Skeletal muscle satellite cell (primary cell): ENCODE data around the gene CEP95. TPM values are rescaled to one million over a fixed set of nuclear protein-coding genes. Genes with fewer than 3 reads are reported as not detected.
"Not testable (repeated sequence)": the region's sequence is repeated elsewhere in the genome, so short reads cannot be mapped to it uniquely, and the experiment has no call there.

ENCODE experiments used
- H3K27me3 ChIP-seq: 2 replicates; pipeline ENCODE4 v1.7.0; 2013; ENCODE audit warnings: low read length; ENCODE audit not compliant: control insufficient read depth, insufficient read depth
- H3K36me3 ChIP-seq: 2 replicates; pipeline ENCODE4 v1.7.0; 2013; ENCODE audit warnings: mild to moderate bottlenecking, control low read depth, low read length; ENCODE audit not compliant: insufficient read depth
- H3K4me1 ChIP-seq: 2 replicates; pipeline ENCODE4 v1.7.0; 2013; ENCODE audit warnings: low read length; ENCODE audit not compliant: control insufficient read depth, insufficient read depth
- H3K4me2 ChIP-seq: 2 replicates; pipeline ENCODE4 v1.7.0; 2013; ENCODE audit warnings: mild to moderate bottlenecking, low read length
- H3K4me3 ChIP-seq: 2 replicates; pipeline ENCODE4 v1.7.0; 2013; ENCODE audit warnings: low read length
- H3K9ac ChIP-seq: 2 replicates; pipeline ENCODE4 v1.7.0; 2013; ENCODE audit warnings: mild to moderate bottlenecking, low read depth, low read length, moderate library complexity
- H3K9me3 ChIP-seq: replicated peaks from 2 replicates; pipeline ENCODE4 v1.7.0; 2013; ENCODE audit warnings: mild to moderate bottlenecking, control low read depth, low read length
- small RNA-seq: library from RNA; depleted of rRNA; stranded (forward); fragments of <200 nt; gene quantifications from one replicate; pipeline ENCODE3, GENCODE V24; 2012

CEP95 gene

DNA sequence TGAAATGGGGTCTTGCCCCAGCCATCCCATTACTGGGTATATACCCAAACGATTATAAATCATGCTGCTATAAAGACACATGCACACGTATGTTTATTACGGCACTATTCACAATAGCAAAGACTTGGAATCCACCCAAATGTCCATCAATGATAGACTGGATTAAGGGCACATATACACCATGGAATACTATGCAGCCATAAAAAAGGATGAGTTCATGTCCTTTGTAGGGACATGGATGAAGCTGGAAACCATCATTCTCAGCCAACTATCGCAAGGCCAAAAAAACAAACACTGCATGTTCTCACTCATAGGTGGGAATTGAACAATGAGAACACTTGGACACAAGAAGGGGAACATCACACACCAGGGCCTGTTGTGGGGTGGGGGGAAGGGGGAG, 70.2 kb downstream of the CEP95 start:
- H3K4me3 ChIP-seq, H3K9me3 ChIP-seq, H3K27me3 ChIP-seq, H3K4me2 ChIP-seq, H3K9ac ChIP-seq: not testable (repeated sequence)
- H3K36me3 ChIP-seq, result peaks cover 72% of the 10 kb centered on the region
- H3K4me1 ChIP-seq, result peaks cover 25% of the 10 kb centered on the region

DNA sequence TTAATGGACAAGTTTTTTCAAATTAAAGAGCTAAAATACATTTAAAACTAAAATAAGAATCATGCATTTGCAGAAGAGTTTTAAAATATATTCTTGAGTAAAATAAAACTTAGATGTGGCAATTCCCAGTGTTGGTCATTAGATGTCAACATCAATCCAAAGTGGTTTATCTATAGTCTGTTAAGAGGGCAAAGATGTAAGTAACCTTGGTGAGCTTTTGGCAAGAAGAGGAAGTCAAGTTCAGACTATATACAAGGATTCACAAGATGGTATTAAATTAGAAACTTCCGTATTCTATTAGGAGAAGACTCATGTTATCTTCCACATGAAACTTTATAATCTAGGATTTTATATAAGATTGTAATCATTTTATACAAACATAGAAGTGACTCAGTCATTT, 73.1 kb downstream of the CEP95 start:
- peaks cover 77% of the 10 kb centered on the region for H3K36me3 ChIP-seq
- peaks cover 9% of the 10 kb centered on the region for H3K4me1 ChIP-seq
- H3K9me3 ChIP-seq, result no peaks in the 10 kb centered on the region
- H3K4me2 ChIP-seq, result no peak overlapping the region
- H3K27me3 ChIP-seq, result no peaks in the 10 kb centered on the region
- no peak overlapping the region for H3K9ac ChIP-seq
- no peak overlapping the region for H3K4me3 ChIP-seq

GRCh38 chr17:64580384-64581315, 73.9 kb downstream of the CEP95 start:
- no peaks in the 10 kb centered on the region for H3K9me3 ChIP-seq
- no peak overlapping the region for H3K4me3 ChIP-seq
- peaks cover 9% of the 10 kb centered on the region for H3K4me1 ChIP-seq
- peaks cover 79% of the 10 kb centered on the region for H3K36me3 ChIP-seq
- H3K4me2 ChIP-seq, result no peak overlapping the region
- no peak overlapping the region for H3K9ac ChIP-seq
- H3K27me3 ChIP-seq, result no peaks in the 10 kb centered on the region

DNA sequence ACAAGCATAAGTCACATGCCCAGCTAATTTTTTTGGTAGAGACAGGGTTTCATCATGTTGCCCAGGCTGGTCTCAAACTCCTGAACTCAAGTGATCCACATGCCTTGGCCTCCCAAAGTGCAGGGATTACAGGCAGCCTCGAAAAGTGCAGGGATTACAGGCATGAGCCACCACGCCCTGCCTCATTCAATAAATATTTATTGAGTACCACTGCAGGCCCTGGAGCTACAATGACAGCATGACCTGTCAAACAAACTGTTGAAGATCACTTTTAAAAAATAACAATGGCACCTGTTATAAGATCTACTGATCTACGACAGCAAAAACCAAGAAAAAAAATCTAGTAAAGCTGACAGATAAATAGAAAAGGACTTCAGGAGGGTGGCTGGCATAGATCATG, 76.3 kb downstream of the CEP95 start:
- no peak overlapping the region for H3K9ac ChIP-seq
- H3K36me3 ChIP-seq, result peaks cover 74% of the 10 kb centered on the region
- no peaks in the 10 kb centered on the region for H3K9me3 ChIP-seq
- H3K4me2 ChIP-seq, result no peak overlapping the region
- H3K4me1 ChIP-seq, result peaks cover 9% of the 10 kb centered on the region
- H3K27me3 ChIP-seq, result no peaks in the 10 kb centered on the region
- no peak overlapping the region for H3K4me3 ChIP-seq

GRCh38 chr17:64585146-64585545, 78.4 kb downstream of the CEP95 start:
- Histone ChIP-seq H3K27me3 (no peaks in the 10 kb centered on the region), H3K9me3 (no peaks in the 10 kb centered on the region), H3K9ac (no peak overlapping the region), H3K36me3 (peaks cover 64% of the 10 kb centered on the region), H3K4me2 (no peak overlapping the region), H3K4me1 (peaks cover 9% of the 10 kb centered on the region), H3K4me3 (no peak overlapping the region)

Small RNA genes lying within 50 kb of the gene (small RNA-seq; reads per million reads assigned to genes)
- gene AC009994.1 (not detected), gene ATP5MFP4 (not detected)
